Activated T-cell treated with anti-CD3 and anti-CD28 coated beads, Interleukin-2, amount 50 U/mL, for 48 hours (primary cell): ENCODE results near the gene ACTR3.
A peak's percentile ranks its signal among the peaks of the same experiment; 100 is the strongest.

Experiments used
- DNase-seq, 2 experiments: peaks; one replicate each; pipeline ENCODE4 v3.0.0-alpha.2; 2020

ACTR3 gene

DNA sequence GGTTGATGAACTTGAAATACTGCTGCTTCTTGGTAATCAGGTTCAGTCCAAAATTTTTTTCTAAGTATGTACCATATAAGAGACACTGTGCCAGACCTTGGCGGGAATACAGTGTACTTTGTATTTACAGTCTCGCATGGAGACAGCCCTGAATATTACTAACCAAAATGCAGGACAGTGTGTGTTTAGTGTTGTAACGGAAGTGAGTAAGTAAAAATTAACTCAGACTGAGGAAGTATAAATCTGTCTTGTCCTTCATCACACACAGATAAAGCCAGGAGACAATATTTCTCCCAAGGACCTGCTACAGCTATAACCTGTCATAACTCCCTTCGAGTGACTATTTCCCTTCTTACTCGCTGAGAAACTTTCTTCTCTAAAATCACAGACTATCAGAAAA, 76.9 kb downstream of the ACTR3 start:
- no peak for DNase-seq

DNA sequence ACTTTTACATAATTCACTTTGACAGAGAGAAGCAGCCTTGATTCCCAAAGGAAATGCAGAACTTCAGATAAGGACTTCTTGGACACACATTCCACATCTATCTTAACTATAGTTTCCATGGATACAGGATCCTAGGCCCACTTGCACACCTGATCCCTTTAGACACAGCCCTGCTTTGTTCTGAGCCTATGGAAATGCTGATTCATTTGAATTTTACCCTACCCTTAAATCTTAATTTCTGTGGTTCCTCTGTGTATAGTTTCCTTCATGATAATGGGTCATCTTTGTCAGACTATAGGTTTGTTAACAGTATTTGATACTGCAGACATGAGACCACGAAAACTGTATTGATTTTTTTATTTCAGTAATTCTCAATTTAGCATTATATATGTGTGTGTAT, 77.4 kb downstream of the ACTR3 start:
- DNase-seq = no peak

DNA sequence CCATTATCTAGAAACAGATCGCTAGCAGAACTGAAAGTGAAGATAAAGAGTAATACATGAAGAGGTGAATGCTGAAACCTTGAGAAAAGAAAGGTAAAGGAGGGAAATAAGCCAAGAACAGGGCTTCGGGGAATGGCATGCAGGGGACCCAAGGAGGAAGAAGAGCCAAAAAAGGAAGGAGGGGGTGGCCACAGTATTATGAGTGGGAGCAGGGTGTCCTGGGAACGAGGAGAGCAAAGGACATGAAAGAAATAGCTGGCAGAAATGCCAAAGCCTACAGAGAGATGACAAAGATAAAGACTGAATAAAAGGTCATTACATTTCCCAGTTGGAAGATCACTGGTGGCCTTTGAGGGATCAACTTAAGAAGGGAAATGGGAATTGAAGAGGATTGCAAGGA, 82.9 kb downstream of the ACTR3 start:
- no peak for DNase-seq

DNA sequence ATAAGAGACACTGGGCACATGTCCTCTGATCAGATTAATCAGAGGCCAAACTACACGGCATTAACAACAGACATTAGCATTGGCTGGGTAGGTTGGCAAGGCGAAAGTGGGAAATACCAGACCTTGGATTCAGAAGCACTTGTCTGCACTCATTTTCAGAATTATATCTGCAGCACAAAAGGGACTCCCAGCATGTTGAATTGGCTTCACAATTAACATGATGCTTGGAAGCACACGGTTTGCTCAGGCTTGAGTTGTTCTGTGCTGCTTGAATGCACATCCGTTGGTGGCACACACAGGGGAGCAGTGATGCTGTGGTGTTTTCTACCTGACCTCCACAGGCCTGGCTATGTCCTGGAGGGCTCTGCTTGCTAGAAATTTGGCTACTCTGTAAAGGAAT, 83.9 kb downstream of the ACTR3 start:
- DNase-seq = no peak

DNA sequence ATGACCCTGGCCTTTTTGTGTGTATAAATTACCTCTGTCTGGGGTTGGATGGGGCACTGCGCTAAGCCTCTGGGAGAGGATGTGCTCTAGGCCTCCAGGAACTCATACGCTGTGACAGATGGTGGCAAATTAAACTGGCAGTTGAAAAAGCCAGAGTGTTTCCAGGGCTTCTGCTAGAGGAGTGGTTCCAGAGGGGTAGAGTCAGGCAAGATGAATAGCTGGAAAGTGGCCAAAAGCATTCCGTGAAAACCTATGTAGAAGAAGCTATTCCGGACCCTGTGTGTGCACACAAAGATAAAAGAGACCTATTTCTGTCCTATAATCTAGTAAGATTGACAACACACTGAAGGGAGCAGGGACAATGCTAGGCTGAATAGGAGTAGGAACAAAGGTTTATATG, 84.8 kb downstream of the ACTR3 start:
- no peak for DNase-seq

DNA sequence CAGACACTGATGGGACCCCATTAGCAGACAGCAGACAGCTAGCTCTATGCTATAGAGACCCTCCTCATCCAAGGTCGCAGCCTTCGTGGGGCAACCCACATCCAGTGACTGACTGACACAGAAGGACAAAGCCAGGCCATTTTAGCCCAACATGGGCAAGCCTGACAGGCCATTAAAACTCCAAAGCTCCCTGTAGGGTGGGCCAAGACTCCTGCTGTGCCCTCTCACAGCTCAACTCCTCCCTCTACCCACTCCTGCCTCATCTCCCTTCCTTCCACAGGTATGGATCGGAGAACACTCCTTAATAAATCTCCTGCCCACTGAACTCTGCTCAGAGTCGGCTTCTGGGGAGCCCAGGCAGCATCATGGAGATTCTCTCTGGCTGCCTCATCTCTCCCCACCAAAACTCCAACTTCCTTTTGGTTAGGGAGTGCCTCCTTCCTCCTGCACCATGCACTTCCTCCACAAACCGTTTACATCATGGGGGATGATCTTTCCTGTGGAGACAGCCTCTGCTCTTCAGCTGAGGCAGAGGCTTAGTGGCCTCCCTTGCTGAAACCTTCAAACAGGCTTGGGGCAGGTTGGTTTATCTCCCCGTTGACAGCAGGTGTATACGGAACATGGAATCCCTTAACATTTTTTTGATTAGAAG, 86.5 kb downstream of the ACTR3 start:
- DNase-seq = no peak

DNA sequence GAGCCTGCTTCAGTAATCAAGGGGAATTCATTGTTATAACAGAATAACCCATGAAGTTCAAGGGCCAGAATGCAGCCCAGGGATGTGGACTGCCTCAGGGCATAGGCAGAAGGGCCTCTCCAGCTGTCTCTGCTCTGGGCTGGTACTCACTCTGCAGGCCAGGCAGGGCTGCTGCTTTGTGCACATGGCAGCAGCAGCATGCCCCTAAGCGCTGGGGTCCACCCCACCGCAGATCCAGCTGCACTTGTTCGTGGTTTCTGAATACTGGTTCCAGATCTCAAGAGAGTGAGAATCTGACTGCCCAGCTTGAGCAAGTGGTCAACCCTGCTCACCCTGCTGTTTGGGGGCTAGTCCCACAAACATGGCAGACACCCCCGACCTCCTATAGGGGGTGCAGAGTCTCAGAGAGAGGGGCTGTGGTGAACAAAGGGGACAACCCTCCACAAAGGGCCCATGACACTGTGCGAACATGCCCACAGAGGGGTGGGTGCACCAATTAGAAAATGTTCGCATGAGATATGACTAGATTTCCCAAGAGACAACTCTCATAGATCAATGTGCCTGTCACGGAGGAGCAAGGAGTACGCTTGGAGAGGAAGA, 87.3 kb downstream of the ACTR3 start:
- DNase-seq = no peak

DNA sequence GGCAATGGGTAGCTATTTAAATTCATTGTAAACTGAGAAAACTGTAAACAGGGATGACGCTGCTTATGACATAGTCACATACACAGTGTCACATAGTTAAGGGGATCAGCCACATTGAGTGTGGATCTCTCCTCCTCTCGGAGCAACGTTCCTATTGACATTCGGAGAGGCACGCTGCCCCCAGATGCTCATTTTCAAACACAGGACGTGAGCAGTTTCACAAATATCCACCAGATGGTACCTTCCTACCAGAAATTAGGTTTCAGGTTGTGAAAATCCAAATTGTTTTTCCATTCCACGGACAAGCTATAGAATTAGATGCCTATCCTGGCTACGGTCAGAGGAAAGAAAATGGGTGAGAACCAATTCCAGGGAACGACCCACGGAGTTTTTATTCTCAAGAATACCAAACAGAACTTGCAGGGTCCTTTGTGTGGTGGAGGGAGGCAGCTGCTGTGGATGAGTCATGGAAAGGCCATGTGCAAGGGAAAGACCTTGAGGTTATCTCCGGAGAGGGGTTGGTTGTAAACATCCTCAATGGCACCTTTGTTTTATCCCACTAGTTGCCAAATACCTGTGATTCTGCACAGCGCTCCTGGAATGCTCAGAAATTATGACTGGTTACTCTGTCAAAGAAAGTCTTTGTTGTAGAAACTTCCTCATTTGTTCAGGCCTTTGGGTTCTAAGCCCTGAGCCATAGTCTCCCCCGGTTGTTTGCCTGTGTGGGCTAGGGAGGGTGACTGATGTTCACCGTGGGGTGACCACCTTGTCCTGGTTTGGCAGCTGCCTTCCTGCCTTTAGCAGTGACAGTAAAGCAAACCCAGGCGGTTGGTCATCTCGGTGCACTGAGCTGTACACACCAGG, 88.0 kb downstream of the ACTR3 start:
- DNase-seq = peak; percentile 25 to 28

DNA sequence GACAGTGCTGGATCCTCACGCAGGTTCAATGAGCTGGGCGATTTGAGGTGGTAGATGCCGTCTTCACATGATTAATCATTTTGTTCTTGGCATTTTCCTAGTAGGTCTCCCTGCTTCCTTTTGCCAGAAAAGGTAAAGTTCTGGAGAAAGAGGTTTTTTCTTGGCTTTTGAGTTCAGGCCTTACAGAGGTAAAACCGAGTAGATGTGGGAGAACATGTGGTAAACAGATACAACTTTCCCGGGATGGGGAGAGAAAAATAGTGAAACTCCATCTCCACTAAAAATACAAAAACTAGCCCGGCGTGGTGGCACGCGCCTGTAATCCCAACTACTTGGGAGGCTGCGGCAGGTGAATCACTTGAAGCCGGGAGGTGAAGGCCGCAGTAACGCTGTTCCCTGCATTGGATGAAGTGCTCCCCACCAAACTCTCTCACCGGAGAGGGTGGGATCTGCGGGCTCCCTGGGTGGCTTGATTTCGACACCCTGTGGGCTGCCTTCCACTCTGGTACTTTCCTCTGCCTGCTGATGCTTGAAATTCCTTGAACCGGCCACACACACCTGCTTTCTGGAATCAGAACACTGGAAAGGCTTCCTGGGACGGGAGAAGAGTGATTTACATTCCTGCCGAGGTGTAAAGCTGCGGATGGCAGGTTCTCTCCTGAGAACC, 88.8 kb downstream of the ACTR3 start:
- no peak for DNase-seq

DNA sequence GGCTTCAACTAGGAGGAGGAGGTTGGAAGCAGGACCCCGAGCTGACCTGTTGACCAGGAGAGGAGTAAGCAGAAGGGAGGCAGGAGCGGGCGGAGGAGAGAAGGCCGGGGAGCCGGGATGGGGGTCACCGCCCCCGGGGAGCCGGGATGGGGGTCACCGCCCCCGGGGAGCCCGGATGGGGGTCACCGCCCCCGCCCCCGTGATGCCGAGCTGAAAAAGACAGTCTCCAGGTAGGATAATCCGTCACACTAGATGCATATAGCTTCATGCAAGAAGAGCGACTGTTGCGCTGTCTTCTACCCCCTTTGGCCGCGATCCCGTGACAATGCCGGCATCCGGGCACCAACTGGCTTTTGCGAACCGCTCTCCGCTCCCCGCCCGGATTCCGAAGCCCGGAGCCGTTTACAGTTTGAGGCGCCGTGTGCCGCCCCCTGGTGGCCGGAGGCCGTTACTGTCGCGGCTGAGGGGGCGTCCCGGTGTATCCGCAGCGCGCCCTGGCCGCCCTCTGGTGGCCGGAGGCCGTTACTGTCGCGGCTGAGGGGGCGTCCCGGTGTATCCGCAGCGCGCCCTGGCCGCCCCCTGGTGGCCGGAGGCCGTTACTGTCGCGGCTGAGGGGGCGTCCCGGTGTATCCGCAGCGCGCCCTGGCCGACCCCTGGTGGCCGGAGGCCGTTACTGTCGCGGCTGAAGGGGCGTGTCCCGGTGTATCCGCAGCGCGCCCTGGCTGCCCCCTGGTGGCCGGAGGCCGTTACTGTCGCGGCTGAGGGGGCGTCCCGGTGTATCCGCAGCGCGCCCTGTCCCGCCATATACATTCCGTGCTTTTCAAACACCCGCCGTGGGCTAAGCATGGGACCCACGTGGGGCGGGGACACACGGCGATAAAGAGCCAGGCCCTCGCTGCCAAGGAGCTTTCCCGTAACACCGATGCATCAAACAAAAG, 89.6 kb downstream of the ACTR3 start:
- DNase-seq = peak; percentile 94 to 95

DNA sequence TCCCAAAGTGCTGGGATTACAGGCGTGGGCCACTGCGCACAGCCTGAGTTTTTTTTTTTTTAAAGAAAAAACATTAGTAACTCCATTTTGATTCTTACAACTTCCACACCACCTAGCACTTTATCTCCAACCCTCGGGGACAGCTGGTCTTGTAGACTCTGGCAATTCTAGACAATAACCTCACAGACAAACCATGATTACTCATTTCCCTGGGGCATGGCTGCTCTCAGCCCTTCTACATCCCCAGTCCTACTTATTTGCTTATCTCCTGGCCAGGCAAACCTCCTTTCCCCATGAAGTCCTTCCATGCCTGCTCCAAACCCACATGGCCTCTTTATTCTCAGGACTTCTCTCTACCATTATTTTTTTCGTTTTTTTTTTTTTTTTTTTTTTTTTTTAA, 91.1 kb downstream of the ACTR3 start:
- DNase-seq = no peak

DNA sequence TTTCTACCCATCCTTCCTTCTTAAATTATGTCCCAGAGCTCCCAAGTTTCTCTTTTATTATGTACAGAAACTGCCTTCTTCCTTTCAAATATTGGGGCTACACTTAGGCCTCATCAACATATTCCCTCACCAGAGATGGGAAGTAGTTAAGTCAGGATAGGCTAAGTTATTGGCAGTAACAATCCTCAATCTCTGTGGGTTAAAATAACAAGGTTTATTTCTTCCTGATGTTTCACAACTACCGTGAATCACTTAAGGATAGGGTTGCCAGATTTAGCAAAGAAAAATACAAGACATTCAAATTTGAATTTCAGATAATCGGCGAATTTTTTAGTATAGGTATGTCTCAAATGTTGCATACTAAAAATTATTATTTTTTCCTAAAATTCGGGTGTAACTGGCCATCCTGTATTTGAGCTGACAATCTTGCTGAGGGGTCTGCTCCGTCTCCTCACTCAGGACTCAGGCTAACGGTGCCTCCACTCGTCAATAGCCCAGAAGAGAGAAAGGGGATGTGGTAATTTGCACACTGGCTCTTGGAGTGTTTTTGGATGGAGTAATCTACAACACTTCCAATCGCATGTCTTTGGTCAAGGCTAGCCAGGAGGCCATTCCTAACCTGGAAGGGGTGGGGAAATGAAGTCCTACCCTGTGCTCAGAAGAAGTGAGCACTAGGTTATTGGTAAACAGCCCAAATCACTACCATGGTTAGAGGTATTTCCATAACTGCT, 91.7 kb downstream of the ACTR3 start:
- no peak for DNase-seq

DNA sequence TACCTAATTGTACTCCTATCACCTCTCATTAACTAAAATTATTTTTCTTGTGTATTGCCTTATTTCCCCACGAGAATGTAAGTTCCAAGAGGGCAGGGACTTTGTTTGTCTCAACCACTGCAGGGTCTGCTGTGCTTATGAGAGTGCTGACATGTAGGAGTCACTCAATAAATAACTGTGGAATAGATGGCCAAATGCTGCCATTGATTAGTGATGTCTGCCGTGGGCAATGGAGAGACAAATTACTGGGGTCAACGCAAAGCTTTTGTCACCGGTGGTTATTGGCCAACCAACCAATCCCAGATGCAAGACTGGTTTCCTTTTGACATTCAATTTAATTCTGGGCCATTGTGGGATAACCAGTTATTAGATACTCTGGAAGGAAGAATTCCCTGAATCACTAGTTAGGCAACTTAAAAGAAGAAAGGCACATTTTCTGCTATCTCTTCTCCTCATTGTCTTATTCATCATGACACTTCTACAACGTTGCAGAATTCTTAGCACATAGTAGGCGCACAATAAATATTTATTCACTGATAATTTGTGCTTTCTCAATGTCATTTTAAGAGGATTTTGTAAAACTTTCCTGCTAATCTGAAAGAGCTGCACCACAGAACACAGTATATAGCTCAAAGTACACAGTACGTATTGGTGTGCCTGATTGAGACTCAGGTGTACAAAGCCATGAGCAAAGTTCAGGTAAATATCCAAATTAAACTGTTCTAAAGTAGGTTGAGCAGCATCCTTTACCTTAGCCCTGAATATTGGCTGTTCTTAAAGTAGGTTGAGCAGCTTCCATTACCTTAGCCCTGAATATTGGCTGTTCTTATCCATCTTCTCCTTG, 95.9 kb downstream of the ACTR3 start:
- DNase-seq = no peak

DNA sequence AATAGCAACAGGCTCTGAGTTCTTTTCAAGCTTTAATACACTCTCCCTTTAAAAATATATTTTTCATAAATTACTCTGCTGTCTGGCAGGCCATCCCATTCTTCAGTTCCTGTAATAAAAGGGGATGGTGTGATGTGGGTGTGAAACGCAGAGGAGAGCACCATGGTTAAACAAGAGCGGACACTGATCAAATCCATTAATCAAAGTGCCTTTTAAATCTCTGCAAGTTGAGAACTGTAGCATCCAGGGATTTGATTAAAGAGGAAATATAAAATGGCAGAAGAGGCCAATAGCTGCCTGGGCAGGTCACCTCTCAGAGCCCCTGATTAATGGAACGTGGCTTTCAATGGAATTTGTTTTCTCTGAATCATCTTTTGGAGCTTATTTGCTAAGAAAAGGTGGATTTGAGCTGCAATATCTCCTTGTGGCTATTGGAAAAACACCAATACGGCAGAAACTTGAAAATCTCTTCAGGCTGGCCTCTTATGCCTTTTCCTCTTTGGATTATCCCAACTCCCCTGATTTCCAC, 96.9 kb downstream of the ACTR3 start:
- no peak for DNase-seq

DNA sequence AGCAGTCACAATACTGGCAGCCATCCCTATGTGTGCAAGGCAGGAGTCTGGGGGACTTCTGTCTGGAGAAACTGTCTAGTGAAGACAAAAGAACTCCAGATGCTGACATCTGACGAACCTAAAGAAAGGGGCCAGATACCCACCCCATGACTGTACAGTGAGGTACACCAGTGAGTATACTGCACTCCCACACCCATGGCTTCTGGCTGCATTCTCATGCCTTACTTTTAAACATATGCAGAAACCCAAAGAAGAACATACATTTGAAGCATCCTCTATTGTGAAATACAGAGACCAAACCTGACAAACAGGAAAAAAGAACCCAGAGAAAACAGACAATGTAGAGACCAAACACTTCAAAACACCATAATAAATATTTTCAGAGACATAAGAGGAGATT, 102.2 kb downstream of the ACTR3 start:
- no peak for DNase-seq

DNA sequence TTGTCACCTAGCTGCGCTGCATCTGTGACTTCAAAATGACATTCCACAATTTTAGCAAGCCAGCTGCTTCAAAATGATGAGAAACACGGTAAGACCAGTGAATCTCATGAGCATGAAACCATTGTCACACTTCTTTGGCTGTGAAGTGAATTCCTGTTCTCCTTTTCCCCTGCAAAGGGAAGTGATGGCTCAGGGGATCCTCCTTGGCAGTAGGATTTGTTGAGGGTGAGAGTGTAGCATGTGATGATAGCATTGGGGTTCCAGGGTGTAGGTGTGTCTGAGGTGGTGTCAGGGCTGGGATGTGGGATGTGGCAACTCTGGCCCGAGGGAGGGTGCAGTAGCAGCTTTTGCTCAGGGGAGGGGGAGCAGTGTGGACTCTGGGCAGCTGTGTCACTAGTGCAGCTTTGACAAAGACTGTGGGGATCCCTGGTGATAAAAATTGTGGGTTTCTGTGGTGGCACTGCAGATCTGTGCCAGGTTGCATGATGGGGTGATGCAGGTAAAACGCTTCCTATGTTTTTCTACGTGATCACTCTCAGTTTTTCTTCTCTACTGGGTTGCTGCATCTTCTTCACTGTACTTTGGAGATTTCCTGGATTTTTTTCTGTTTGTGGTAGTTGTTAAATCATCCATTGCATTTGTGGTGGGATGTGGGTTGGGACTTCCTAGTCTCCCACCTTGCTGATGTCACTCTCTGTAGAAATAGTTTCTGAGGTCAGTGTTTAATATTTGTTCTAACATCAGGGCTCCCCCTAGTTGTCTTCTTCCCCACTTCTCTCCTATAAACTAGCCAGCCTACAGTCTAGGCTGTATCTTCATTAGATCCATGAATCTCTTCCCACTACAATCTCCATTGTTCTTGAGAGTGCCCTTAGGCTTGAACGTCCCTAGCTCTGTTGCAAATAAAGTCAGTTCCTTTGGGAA, 107.0 kb downstream of the ACTR3 start:
- DNase-seq = no peak

DNA sequence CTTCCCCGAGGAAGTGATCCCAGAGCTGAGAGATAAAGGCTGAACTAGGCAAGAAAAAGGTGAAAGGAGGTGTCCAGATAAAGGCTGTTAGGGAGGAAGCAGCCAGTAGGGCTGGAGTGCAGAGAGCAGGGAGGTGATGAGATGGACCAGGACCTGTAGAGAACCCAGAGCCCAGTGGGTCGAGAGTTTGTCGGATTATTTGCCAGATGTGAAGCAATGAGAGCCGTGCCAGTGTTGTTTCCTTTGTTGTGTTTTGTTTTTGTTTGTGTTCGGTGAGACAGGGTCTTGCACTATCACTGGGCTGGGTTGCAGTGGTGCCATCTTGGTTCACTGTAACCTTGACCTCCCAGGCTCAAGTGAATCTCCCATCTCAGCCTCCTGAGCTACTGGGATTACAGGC, 111.3 kb downstream of the ACTR3 start:
- DNase-seq = no peak

DNA sequence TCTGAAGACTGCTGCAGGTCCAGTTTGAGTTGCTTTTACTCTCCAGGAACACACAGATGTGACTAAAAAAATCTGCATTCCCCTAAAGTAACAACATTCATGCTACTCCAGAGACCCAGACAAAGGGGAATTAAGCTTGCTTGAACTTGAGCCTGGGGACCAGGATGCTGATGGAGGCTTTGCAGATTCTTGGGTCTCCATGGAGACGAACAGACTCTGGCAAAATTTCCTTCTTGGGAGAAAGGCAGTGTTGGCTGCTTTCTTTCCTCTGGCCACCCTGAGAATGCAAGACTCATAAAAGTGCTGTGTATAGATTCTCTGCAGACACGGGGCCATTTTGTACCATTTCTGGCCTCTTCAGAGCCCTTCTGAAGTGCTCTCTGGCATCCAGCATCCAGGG, 112.0 kb downstream of the ACTR3 start:
- DNase-seq = no peak

DNA sequence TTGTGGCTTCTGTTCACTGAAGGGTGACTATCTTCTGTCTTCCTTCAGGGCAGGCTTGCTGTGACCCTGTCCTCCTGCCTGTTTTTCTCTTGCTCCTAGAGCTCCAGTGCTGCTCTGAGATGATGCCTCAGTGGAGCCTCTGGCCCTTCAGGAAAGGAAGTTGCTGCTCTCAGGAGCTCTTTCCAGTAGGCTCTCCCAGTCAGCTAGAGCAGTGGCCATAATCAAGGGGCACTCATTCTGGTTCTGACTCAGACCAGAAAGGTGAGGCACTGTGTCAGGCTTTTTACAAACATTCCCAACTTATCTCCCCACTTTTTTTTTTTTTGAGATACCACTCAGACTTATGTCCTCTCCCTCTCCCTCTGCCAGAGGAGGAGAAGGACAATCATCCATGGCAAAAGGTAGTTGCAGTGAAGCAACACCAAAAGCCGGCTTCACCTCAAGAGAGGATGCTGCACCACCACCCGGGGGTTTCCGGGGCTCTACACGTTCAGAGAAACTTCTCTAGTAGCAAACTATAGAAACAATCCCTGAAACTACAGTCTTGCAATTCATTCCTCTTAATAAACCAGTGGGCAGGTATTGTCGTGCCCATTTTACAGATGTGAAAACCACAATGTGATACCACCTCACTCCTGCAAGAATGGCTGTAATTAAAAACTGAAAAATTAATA, 115.4 kb downstream of the ACTR3 start:
- DNase-seq = no peak
